H1 (cell line): Measurements from ENCODE around the gene ADTRP. TPM values are rescaled to one million over a fixed set of nuclear protein-coding genes. Genes with fewer than 3 reads are reported as not detected.

ENCODE experiments used
- CBX5 ChIP-seq: fragments of 300-800, 300-1000 bp; sonication (generic); IDR thresholded peaks from 2 replicates; pipeline ENCODE4 v1.7.1; 2016; ENCODE audit warnings: antibody characterized with exemption, low read length, low read depth
- CHD1 ChIP-seq: IDR thresholded peaks from 2 replicates; pipeline ENCODE4 v1.6.1; 2012; ENCODE audit warnings: low read depth, low read length, improper control_type of control experiment
- CTBP2 ChIP-seq: IDR thresholded peaks from 2 replicates; pipeline ENCODE4 v1.7.0; 2011; ENCODE audit warnings: borderline replicate concordance, mild to moderate bottlenecking, moderate library complexity, mixed read lengths, low read length; ENCODE audit not compliant: insufficient read depth, insufficient read length
- EGR1 ChIP-seq: IDR thresholded peaks from 2 replicates; pipeline ENCODE4 v1.6.1; 2011; ENCODE audit warnings: low read depth, low read length, borderline replicate concordance
- HDAC6 ChIP-seq: IDR thresholded peaks from one replicate; pipeline ENCODE4 v1.7.1; 2012; ENCODE audit warnings: low read depth, mild to moderate bottlenecking, inconsistent platforms, low read length, moderate library complexity
- JUN ChIP-seq: IDR thresholded peaks from 2 replicates; pipeline ENCODE4 v1.6.1; 2011; ENCODE audit warnings: low read depth, mild to moderate bottlenecking, improper control_type of control experiment, low read length
- NANOG ChIP-seq: IDR thresholded peaks from 2 replicates; pipeline ENCODE4 v1.6.1; 2011; ENCODE audit warnings: low read length, low read depth, mild to moderate bottlenecking, inconsistent platforms; ENCODE audit not compliant: insufficient read depth, poor library complexity, severe bottlenecking
- POLR2A ChIP-seq, 2 experiments: IDR thresholded peaks; 1 replicate in 1 of 2; 2 replicates in 1 of 2; pipeline ENCODE4 v1.6.1; 2011; ENCODE audit warnings: low read depth in 2 of 2, low read length in 2 of 2, mild to moderate bottlenecking in 2 of 2; ENCODE audit errors: control extremely low read depth in 1 of 2
- TEAD4 ChIP-seq: IDR thresholded peaks from 2 replicates; pipeline ENCODE4 v1.6.1; 2012; ENCODE audit warnings: low read depth, low read length, inconsistent platforms, mixed read lengths
- polyA plus RNA-seq, 7 experiments: library from polyadenylated mRNA; depleted of rRNA in 3 of 7; stranded (reverse) in 5 of 7; unstranded in 2 of 7; fragments of >200 nt in 5 of 7; fragments of 200-250 nt in 2 of 7; gene quantifications; 1 replicate in 5 of 7; 2 replicates in 1 of 7; 4 replicates in 1 of 7; pipeline versions ENCODE4 v1.2.1 to v1.2.3, GENCODE V29; 2011 to 2013; ENCODE audit warnings: missing spikeins in 2 of 7, mixed read lengths in 2 of 7
- total RNA-seq: library from RNA; stranded (reverse); fragmentation: NEBNext Ultra II Directional; extraction: Animal tissue kit (Norgen Biotek cat#: 25700); gene quantifications from 2 replicates; pipeline ENCODE4 v1.2.1, GENCODE V29; 2021
- TF ChIP-seq, protein P1 (sequence below): fragments of 300-600 bp; sonication (generic); IDR thresholded peaks from 2 replicates; pipeline ENCODE4 v1.7.1; 2012; ENCODE audit warnings: low read length, moderate library complexity, mild to moderate bottlenecking, inconsistent platforms; ENCODE audit not compliant: insufficient replicate concordance
- TF ChIP-seq, protein P2 (sequence below): IDR thresholded peaks from 2 replicates; pipeline ENCODE4 v1.6.1; 2012; ENCODE audit warnings: low read length, inconsistent platforms

ADTRP gene
- total and polyA plus RNA-seq, 2 of the 8 experiments (the other 6 are each of a cell fraction or from before 2014, with no cell fraction given): 0.08 to 0.45 TPM

DNA sequence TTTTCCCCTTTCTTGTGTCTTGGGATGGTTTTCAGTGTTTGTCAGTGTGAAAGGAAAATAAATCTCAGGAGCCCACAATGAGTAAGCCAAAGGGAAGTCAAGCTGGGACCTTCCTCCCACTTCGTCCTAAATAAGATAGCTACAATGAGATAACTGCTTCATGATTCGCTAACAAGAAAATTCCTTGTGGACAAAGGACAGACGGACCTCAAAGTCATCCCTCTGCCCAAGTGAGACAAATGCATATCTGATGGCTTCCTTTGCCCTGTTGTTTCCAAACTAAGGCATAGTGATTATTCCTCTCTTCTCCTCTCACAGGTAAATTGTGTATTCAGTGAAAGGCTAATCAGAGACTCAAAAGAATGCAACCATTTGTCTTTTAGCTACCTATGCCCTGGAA lies 26.1 kb upstream of the ADTRP start (continued):
- TF ChIP-seq, protein P1, sequence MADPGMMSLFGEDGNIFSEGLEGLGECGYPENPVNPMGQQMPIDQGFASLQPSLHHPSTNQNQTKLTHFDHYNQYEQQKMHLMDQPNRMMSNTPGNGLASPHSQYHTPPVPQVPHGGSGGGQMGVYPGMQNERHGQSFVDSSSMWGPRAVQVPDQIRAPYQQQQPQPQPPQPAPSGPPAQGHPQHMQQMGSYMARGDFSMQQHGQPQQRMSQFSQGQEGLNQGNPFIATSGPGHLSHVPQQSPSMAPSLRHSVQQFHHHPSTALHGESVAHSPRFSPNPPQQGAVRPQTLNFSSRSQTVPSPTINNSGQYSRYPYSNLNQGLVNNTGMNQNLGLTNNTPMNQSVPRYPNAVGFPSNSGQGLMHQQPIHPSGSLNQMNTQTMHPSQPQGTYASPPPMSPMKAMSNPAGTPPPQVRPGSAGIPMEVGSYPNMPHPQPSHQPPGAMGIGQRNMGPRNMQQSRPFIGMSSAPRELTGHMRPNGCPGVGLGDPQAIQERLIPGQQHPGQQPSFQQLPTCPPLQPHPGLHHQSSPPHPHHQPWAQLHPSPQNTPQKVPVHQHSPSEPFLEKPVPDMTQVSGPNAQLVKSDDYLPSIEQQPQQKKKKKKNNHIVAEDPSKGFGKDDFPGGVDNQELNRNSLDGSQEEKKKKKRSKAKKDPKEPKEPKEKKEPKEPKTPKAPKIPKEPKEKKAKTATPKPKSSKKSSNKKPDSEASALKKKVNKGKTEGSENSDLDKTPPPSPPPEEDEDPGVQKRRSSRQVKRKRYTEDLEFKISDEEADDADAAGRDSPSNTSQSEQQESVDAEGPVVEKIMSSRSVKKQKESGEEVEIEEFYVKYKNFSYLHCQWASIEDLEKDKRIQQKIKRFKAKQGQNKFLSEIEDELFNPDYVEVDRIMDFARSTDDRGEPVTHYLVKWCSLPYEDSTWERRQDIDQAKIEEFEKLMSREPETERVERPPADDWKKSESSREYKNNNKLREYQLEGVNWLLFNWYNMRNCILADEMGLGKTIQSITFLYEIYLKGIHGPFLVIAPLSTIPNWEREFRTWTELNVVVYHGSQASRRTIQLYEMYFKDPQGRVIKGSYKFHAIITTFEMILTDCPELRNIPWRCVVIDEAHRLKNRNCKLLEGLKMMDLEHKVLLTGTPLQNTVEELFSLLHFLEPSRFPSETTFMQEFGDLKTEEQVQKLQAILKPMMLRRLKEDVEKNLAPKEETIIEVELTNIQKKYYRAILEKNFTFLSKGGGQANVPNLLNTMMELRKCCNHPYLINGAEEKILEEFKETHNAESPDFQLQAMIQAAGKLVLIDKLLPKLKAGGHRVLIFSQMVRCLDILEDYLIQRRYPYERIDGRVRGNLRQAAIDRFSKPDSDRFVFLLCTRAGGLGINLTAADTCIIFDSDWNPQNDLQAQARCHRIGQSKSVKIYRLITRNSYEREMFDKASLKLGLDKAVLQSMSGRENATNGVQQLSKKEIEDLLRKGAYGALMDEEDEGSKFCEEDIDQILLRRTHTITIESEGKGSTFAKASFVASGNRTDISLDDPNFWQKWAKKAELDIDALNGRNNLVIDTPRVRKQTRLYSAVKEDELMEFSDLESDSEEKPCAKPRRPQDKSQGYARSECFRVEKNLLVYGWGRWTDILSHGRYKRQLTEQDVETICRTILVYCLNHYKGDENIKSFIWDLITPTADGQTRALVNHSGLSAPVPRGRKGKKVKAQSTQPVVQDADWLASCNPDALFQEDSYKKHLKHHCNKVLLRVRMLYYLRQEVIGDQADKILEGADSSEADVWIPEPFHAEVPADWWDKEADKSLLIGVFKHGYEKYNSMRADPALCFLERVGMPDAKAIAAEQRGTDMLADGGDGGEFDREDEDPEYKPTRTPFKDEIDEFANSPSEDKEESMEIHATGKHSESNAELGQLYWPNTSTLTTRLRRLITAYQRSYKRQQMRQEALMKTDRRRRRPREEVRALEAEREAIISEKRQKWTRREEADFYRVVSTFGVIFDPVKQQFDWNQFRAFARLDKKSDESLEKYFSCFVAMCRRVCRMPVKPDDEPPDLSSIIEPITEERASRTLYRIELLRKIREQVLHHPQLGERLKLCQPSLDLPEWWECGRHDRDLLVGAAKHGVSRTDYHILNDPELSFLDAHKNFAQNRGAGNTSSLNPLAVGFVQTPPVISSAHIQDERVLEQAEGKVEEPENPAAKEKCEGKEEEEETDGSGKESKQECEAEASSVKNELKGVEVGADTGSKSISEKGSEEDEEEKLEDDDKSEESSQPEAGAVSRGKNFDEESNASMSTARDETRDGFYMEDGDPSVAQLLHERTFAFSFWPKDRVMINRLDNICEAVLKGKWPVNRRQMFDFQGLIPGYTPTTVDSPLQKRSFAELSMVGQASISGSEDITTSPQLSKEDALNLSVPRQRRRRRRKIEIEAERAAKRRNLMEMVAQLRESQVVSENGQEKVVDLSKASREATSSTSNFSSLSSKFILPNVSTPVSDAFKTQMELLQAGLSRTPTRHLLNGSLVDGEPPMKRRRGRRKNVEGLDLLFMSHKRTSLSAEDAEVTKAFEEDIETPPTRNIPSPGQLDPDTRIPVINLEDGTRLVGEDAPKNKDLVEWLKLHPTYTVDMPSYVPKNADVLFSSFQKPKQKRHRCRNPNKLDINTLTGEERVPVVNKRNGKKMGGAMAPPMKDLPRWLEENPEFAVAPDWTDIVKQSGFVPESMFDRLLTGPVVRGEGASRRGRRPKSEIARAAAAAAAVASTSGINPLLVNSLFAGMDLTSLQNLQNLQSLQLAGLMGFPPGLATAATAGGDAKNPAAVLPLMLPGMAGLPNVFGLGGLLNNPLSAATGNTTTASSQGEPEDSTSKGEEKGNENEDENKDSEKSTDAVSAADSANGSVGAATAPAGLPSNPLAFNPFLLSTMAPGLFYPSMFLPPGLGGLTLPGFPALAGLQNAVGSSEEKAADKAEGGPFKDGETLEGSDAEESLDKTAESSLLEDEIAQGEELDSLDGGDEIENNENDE: no peak
- TF ChIP-seq, protein P2, sequence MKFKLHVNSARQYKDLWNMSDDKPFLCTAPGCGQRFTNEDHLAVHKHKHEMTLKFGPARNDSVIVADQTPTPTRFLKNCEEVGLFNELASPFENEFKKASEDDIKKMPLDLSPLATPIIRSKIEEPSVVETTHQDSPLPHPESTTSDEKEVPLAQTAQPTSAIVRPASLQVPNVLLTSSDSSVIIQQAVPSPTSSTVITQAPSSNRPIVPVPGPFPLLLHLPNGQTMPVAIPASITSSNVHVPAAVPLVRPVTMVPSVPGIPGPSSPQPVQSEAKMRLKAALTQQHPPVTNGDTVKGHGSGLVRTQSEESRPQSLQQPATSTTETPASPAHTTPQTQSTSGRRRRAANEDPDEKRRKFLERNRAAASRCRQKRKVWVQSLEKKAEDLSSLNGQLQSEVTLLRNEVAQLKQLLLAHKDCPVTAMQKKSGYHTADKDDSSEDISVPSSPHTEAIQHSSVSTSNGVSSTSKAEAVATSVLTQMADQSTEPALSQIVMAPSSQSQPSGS: no peak
- TF ChIP-seq NANOG: no peak
- no peak for TF ChIP-seq CTBP2
- TF ChIP-seq JUN: no peak
- no peak for TF ChIP-seq HDAC6
- no peak for TF ChIP-seq CBX5
- TF ChIP-seq TEAD4: no peak
- no peak for TF ChIP-seq EGR1
- no peak for TF ChIP-seq CHD1
- no peak for TF ChIP-seq POLR2A (IDR thresholded peaks at IDR 0.05; ENCODE audit: control extremely low read depth in 1 of 2, low read depth in 2 of 2, low read length in 2 of 2)
